ENCODE measurements around the gene PTGS1.

GRCh38 chr9:122356627-122357026, 14.2 kb upstream of the PTGS1 start:
- TF ChIP-seq, protein P1, sequence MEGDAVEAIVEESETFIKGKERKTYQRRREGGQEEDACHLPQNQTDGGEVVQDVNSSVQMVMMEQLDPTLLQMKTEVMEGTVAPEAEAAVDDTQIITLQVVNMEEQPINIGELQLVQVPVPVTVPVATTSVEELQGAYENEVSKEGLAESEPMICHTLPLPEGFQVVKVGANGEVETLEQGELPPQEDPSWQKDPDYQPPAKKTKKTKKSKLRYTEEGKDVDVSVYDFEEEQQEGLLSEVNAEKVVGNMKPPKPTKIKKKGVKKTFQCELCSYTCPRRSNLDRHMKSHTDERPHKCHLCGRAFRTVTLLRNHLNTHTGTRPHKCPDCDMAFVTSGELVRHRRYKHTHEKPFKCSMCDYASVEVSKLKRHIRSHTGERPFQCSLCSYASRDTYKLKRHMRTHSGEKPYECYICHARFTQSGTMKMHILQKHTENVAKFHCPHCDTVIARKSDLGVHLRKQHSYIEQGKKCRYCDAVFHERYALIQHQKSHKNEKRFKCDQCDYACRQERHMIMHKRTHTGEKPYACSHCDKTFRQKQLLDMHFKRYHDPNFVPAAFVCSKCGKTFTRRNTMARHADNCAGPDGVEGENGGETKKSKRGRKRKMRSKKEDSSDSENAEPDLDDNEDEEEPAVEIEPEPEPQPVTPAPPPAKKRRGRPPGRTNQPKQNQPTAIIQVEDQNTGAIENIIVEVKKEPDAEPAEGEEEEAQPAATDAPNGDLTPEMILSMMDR (conservative IDR thresholded peaks at IDR 0.05): peak; percentile 40; the same call in 1 of the 2 replicates
- TF ChIP-seq EZH2 (IDR thresholded peaks at IDR 0.05; ENCODE audit: low read depth): no peak
